ENCODE results near the gene TMED4. TPM values are rescaled to one million over a fixed set of nuclear protein-coding genes. Genes with fewer than 3 reads are reported as not detected.

TMED4 gene
- total and polyA plus RNA-seq, 2 of the 13 experiments (the other 11 are each of a cell fraction or from before 2014, with no cell fraction given), result 81.4 to 109 TPM

DNA sequence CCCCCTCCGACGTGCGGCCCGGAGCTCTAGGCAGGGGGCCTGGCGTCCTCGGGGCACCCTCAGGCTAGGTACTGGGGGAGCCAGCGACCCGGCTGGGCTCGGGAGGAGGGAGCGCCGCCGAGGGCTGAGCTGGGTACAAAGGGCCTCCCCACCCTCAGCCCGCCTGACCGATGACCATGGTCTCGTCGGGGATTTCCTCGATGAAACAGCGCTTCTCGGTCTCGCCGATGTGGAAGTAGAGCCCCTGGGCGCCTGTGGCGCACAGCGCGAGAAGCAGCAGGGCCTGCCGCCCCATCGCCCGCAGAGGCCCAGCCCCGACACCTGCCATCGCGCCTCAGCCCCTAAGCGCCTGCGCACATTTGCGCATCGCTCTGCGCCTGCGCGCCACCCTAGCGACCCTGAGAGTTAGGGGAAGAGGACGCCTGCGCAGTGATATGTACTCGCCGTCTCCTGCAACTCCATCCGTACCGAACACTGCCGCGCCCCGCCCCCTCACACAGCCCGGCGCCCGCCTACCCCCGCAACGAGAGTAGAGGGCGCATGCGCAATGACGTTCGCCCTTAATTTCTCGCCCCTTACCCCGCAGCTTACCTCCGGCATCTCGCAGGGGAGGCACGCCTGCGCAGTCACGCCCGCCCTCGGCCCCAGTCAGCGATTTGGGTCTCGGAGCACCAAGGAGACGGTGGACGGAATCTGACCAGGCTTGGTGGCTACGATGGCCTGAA is at the start of gene TMED4 (continued):
- no peak for TF ChIP-seq JARID2 (CRISPR knock-in tag; IDR thresholded peaks at IDR 0.05; ENCODE audit: insufficient replicate concordance)
- no peak for TF ChIP-seq CENPX (CRISPR knock-in tag; IDR thresholded peaks at IDR 0.05)
- TF ChIP-seq, protein P1, sequence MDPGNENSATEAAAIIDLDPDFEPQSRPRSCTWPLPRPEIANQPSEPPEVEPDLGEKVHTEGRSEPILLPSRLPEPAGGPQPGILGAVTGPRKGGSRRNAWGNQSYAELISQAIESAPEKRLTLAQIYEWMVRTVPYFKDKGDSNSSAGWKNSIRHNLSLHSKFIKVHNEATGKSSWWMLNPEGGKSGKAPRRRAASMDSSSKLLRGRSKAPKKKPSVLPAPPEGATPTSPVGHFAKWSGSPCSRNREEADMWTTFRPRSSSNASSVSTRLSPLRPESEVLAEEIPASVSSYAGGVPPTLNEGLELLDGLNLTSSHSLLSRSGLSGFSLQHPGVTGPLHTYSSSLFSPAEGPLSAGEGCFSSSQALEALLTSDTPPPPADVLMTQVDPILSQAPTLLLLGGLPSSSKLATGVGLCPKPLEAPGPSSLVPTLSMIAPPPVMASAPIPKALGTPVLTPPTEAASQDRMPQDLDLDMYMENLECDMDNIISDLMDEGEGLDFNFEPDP (CRISPR knock-in tag; conservative IDR thresholded peaks at IDR 0.05), result 0 out of 2 replicates have a peak, but pooled peaks have one; percentile 96
- TF ChIP-seq GTF2F1 (IDR thresholded peaks at IDR 0.05; ENCODE audit: low read length), result no peak
- TF ChIP-seq, protein P2, sequence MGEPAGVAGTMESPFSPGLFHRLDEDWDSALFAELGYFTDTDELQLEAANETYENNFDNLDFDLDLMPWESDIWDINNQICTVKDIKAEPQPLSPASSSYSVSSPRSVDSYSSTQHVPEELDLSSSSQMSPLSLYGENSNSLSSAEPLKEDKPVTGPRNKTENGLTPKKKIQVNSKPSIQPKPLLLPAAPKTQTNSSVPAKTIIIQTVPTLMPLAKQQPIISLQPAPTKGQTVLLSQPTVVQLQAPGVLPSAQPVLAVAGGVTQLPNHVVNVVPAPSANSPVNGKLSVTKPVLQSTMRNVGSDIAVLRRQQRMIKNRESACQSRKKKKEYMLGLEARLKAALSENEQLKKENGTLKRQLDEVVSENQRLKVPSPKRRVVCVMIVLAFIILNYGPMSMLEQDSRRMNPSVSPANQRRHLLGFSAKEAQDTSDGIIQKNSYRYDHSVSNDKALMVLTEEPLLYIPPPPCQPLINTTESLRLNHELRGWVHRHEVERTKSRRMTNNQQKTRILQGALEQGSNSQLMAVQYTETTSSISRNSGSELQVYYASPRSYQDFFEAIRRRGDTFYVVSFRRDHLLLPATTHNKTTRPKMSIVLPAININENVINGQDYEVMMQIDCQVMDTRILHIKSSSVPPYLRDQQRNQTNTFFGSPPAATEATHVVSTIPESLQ (CRISPR knock-in tag; conservative IDR thresholded peaks at IDR 0.05), result no peak
- no peak for TF ChIP-seq TCF7L2 (IDR thresholded peaks at IDR 0.05; ENCODE audit: low read depth, low read length)
- no peak for TF ChIP-seq JDP2 (CRISPR knock-in tag; IDR thresholded peaks at IDR 0.05; ENCODE audit: borderline replicate concordance)
- TF ChIP-seq POLR2AphosphoS2 (IDR thresholded peaks at IDR 0.05; ENCODE audit: low read depth, low read length), result no peak
- TF ChIP-seq, protein P3, sequence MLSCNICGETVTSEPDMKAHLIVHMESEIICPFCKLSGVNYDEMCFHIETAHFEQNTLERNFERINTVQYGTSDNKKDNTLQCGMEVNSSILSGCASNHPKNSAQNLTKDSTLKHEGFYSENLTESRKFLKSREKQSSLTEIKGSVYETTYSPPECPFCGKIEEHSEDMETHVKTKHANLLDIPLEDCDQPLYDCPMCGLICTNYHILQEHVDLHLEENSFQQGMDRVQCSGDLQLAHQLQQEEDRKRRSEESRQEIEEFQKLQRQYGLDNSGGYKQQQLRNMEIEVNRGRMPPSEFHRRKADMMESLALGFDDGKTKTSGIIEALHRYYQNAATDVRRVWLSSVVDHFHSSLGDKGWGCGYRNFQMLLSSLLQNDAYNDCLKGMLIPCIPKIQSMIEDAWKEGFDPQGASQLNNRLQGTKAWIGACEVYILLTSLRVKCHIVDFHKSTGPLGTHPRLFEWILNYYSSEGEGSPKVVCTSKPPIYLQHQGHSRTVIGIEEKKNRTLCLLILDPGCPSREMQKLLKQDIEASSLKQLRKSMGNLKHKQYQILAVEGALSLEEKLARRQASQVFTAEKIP (CRISPR knock-in tag; IDR thresholded peaks at IDR 0.05; ENCODE audit: borderline replicate concordance), result no peak
- no peak for TF ChIP-seq PRMT3 (CRISPR knock-in tag; IDR thresholded peaks at IDR 0.05; ENCODE audit: borderline replicate concordance, low read depth)
- TF ChIP-seq, protein P4, sequence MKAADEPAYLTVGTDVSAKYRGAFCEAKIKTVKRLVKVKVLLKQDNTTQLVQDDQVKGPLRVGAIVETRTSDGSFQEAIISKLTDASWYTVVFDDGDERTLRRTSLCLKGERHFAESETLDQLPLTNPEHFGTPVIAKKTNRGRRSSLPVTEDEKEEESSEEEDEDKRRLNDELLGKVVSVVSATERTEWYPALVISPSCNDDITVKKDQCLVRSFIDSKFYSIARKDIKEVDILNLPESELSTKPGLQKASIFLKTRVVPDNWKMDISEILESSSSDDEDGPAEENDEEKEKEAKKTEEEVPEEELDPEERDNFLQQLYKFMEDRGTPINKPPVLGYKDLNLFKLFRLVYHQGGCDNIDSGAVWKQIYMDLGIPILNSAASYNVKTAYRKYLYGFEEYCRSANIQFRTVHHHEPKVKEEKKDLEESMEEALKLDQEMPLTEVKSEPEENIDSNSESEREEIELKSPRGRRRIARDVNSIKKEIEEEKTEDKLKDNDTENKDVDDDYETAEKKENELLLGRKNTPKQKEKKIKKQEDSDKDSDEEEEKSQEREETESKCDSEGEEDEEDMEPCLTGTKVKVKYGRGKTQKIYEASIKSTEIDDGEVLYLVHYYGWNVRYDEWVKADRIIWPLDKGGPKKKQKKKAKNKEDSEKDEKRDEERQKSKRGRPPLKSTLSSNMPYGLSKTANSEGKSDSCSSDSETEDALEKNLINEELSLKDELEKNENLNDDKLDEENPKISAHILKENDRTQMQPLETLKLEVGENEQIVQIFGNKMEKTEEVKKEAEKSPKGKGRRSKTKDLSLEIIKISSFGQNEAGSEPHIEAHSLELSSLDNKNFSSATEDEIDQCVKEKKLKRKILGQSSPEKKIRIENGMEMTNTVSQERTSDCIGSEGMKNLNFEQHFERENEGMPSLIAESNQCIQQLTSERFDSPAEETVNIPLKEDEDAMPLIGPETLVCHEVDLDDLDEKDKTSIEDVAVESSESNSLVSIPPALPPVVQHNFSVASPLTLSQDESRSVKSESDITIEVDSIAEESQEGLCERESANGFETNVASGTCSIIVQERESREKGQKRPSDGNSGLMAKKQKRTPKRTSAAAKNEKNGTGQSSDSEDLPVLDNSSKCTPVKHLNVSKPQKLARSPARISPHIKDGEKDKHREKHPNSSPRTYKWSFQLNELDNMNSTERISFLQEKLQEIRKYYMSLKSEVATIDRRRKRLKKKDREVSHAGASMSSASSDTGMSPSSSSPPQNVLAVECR (CRISPR knock-in tag; IDR thresholded peaks at IDR 0.05; ENCODE audit: borderline replicate concordance), result peak; percentile 89; the same call in 1 of the 2 replicates
- TF ChIP-seq RBAK (CRISPR knock-in tag; IDR thresholded peaks at IDR 0.05), result no peak
- TF ChIP-seq, protein P5, sequence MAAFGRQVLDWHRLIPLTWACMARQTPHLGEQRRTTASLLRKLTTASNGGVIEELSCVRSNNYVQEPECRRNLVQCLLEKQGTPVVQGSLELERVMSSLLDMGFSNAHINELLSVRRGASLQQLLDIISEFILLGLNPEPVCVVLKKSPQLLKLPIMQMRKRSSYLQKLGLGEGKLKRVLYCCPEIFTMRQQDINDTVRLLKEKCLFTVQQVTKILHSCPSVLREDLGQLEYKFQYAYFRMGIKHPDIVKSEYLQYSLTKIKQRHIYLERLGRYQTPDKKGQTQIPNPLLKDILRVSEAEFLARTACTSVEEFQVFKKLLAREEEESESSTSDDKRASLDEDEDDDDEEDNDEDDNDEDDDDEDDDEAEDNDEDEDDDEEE (CRISPR knock-in tag; IDR thresholded peaks at IDR 0.05), result no peak
- peak; percentile 70 for TF ChIP-seq ZNF350 (CRISPR knock-in tag; IDR thresholded peaks at IDR 0.05; ENCODE audit: borderline replicate concordance, low read depth)
- peak; percentile 99 for TF ChIP-seq ZFX (CRISPR knock-in tag; IDR thresholded peaks at IDR 0.05; ENCODE audit: low read depth)
- TF ChIP-seq ZFYVE20 (CRISPR knock-in tag; IDR thresholded peaks at IDR 0.05; ENCODE audit: borderline replicate concordance, low read depth), result no peak
- no peak for TF ChIP-seq HIVEP1 (CRISPR knock-in tag; IDR thresholded peaks at IDR 0.05)
- TF ChIP-seq SP140L (CRISPR knock-in tag; IDR thresholded peaks at IDR 0.05; ENCODE audit: borderline replicate concordance), result no peak
